ENCODE measurements around the gene CAMK2G. TPM values are rescaled to one million over a fixed set of nuclear protein-coding genes. Genes with fewer than 3 reads are reported as not detected.

The CAMK2G gene
- total RNA-seq, 2 donors from 2014 or later, result 78.8 to 149 TPM

DNA sequence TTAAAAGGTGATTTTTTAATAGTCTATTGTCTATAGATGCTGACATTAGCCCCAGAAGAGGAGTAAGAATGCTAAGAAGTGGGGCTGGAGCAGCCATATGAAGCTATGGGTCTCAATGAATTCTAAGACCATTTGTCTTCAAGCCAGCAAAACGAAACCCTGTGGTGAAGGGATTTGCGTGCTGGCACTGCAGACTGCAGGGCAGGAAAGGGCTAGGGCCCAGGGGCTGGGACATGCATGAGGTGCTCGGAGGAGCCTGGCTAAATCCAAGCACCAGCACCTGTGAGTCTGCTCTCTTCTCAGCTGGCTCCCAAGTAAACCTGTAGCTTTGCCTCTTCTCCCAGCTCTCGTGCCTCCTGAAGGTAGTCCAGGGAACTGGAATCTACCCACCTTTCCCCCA, 61.7 kb downstream of the CAMK2G start:
- no peak for DNase-seq (ENCODE audit: low spot score)
- Histone ChIP-seq H3K4me1 (ENCODE audit: control insufficient read depth in 1 of 2, low read depth in 2 of 2) (peaks cover 27 to 38% of the 10 kb centered on the region in 2 donors), H3K36me3 (peaks cover 36% of the 10 kb centered on the region), H3K27me3 (replicated peaks; ENCODE audit: insufficient read depth) (no peaks in the 10 kb centered on the region), H3K9me3 (no peaks in the 10 kb centered on the region), H3K27ac (peak overlapping the region; percentile 74 to 77), H3K4me3 (no peak overlapping the region)
- no peak for ATAC-seq (ENCODE audit: insufficient number of reproducible peaks, low FRiP score, low read depth)
- TF ChIP-seq, protein P1, sequence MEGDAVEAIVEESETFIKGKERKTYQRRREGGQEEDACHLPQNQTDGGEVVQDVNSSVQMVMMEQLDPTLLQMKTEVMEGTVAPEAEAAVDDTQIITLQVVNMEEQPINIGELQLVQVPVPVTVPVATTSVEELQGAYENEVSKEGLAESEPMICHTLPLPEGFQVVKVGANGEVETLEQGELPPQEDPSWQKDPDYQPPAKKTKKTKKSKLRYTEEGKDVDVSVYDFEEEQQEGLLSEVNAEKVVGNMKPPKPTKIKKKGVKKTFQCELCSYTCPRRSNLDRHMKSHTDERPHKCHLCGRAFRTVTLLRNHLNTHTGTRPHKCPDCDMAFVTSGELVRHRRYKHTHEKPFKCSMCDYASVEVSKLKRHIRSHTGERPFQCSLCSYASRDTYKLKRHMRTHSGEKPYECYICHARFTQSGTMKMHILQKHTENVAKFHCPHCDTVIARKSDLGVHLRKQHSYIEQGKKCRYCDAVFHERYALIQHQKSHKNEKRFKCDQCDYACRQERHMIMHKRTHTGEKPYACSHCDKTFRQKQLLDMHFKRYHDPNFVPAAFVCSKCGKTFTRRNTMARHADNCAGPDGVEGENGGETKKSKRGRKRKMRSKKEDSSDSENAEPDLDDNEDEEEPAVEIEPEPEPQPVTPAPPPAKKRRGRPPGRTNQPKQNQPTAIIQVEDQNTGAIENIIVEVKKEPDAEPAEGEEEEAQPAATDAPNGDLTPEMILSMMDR (IDR thresholded peaks at IDR 0.05), result no peak

DNA sequence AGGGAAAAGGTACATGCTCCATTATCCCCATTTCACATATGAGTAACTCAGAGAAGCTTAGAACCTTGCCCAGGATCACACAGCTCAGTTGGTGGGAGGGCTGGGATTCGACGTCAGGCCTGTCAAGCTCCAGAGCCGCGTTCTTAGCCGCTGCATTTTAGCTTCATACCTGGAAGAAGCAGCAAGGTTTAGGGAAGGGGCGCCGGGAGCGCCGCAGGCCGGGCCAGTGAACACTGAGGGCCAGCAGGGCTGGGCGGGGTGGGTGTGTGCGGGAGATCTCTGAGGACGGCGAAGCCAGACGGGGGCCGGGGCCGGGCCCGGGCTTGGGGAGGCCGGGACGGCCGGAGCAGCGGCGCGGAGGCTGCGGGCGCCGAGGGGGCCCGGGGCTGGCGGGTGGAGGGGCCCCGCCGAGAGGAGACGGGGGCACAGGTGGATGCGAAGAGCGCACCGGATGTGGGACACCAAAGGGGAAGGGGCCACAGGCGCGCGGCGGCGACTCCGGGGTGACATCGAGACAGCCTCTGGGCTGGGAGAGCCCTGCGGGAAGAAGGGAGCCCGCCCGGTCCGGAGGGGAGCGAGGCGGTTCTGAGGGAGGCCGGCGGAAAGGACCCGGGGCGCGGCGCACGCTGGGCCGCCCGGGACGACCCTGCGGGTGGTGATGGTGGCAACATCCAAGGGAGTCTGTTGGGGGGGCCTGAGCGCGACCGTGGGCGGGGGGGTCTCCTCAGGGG, 63.5 kb downstream of the CAMK2G start:
- TF ChIP-seq, protein P1 (IDR thresholded peaks at IDR 0.05), result no peak
- no peaks in the 10 kb centered on the region for H3K9me3 ChIP-seq
- H3K27ac ChIP-seq, result peak overlapping the region; percentile 91 to 92
- no peaks in the 10 kb centered on the region for H3K27me3 ChIP-seq (replicated peaks; ENCODE audit: insufficient read depth)
- no peak for ATAC-seq (ENCODE audit: insufficient number of reproducible peaks, low FRiP score, low read depth)
- H3K4me1 ChIP-seq (ENCODE audit: control insufficient read depth in 1 of 2, low read depth in 2 of 2), result peaks cover 18 to 34% of the 10 kb centered on the region in 2 donors
- peak overlapping the region; percentile 90 for H3K4me3 ChIP-seq
- no peak for DNase-seq (ENCODE audit: low spot score)
- peaks cover 52% of the 10 kb centered on the region for H3K36me3 ChIP-seq

DNA sequence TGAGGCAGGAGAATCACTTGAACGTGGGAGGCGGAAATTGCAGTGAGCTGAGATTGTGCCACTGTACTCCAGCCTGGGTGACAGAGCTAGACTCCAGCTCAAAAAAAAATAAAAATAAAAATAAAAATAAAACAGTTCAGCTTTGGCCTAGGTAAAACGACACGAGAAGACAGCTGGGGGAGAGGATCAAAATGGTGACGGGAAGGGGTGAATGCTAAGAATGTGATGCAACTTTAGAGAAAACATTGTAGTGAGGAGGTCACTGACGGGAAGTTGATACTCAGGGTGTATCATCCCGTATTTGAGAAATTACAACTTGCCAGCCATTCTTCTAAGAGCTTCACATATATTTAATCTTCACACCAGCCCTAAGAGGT, 64.0 kb downstream of the CAMK2G start:
- no peak for DNase-seq (ENCODE audit: low spot score)
- Histone ChIP-seq H3K4me1 (ENCODE audit: control insufficient read depth in 1 of 2, low read depth in 2 of 2) (peaks cover 13 to 29% of the 10 kb centered on the region in 2 donors), H3K27ac (peak overlapping the region; percentile 91 to 92), H3K9me3 (no peaks in the 10 kb centered on the region), H3K36me3 (peaks cover 54% of the 10 kb centered on the region), H3K4me3 (peak overlapping the region; percentile 90), H3K27me3 (replicated peaks; ENCODE audit: insufficient read depth) (no peaks in the 10 kb centered on the region)
- TF ChIP-seq, protein P1 (IDR thresholded peaks at IDR 0.05), result no peak
- no peak for ATAC-seq (ENCODE audit: insufficient number of reproducible peaks, low FRiP score, low read depth)

DNA sequence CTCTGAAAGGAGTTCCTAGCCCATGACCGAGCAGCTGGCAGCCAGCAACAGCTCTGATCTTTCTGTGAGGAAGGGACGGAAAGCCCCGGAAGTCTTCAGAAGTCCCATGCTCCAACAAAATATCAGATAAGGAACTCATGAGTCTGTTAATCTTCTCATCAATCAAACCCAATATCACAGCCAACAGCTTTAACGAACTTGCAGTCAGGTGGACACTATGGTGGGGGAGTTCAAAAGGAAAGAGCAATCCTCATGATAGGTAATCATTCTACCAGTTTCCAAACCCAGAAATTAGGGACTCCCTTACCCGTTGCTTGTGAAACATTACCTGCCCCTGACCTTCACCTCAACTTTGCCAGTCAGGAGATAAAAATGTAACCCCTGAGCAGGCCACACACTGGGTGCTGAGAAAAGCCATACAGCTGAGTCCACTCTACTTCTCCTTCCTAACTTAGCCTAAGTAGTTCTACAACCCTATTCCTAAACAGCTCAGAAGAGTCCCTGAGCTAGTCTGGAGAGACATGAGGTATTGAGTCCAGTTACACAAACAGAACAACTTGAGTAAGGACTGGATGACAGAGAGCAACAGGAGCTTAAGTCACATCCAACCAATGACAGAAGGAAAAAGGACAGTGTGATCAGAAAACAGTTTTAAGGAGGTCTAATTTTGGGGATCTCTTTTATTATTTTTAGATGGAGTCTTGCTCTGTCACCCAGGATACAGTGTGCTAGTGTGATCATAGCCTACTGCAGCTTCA, 65.1 kb downstream of the CAMK2G start:
- ATAC-seq (ENCODE audit: insufficient number of reproducible peaks, low FRiP score, low read depth), result no peak
- H3K4me1 ChIP-seq (ENCODE audit: control insufficient read depth in 1 of 2, low read depth in 2 of 2), result peaks cover 12 to 29% of the 10 kb centered on the region in 2 donors
- DNase-seq (ENCODE audit: low spot score), result no peak
- no peak overlapping the region for H3K27ac ChIP-seq
- H3K9me3 ChIP-seq, result no peaks in the 10 kb centered on the region
- H3K36me3 ChIP-seq, result peaks cover 53% of the 10 kb centered on the region
- H3K27me3 ChIP-seq (replicated peaks; ENCODE audit: insufficient read depth), result no peaks in the 10 kb centered on the region
- no peak overlapping the region for H3K4me3 ChIP-seq
- TF ChIP-seq, protein P1 (IDR thresholded peaks at IDR 0.05), result no peak

DNA sequence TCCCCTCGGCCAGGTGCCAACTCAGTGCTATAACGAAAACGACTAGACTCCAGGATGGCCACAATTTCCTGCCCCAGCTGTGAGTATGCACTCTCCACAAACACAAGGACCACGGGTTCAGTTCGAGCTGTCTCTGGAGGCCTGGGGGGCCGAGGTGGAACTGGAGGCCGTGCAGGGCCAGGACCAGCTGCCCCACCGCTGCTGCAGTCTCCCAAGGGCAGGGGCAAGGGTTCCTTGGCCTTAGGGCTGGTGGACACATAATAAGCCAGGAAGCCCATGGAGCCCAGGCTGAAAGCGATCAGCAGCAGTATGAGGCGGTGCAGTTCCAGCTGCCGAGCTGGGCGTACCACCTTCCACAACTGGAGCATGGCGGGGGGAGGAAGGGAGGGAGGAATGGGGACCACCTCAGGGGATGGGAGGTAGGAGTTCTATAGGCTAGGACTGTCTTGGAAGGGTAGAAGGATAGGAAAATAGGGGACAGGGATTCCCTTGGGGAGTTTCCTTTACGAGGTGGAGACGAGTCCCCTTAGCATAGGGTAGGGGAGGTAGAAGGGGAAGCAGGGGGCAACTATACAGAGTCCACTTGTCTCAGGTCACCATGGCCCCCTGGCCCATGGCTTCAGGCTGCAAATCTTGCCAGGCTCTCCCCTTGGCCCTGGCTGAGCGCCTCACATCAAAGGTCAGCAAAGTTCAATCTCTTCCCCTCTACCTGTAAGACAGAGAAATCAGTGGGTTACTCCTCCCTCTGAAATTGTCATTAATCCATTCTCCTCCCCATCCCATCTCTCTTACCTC, 66.1 kb downstream of the CAMK2G start:
- DNase-seq (ENCODE audit: low spot score) (no peak), ATAC-seq (ENCODE audit: insufficient number of reproducible peaks, low FRiP score, low read depth) (no peak)
- TF ChIP-seq, protein P1 (IDR thresholded peaks at IDR 0.05), result no peak
- Histone ChIP-seq H3K9me3 (no peaks in the 10 kb centered on the region), H3K4me3 (no peak overlapping the region), H3K27me3 (replicated peaks; ENCODE audit: insufficient read depth) (no peaks in the 10 kb centered on the region), H3K27ac (no peak overlapping the region), H3K4me1 (ENCODE audit: control insufficient read depth in 1 of 2, low read depth in 2 of 2) (peaks cover 12 to 29% of the 10 kb centered on the region in 2 donors), H3K36me3 (peaks cover 52% of the 10 kb centered on the region)
